Germinal center (tissue), 1 donor: ENCODE measurements around the gene YY1AP1.
"Not testable (repeated sequence)": the region's sequence is repeated elsewhere in the genome, so short reads cannot be mapped to it uniquely, and the experiment has no call there.

Experiments used
- DNase-seq: peaks from one replicate; pipeline ENCODE4 v3.0.0; 2012; ENCODE audit warnings: mixed read lengths, low spot score

The YY1AP1 gene

GRCh38 chr1:155688324-155689080, at the start of gene YY1AP1:
Gene YY1AP1 (minus strand): TSS chr1:155688774. CDS start chr1:155680436, 8,338 bp downstream.
- DNase-seq, result peak; percentile 97

- peak; percentile 41 for DNase-seq
Observed at GRCh38 chr1:155729031-155729898, 40.7 kb upstream of the YY1AP1 start.

- DNase-seq, result no peak
Observed at GRCh38 chr1:155725142-155725541, 36.6 kb upstream of the YY1AP1 start.

GRCh38 chr1:155719703-155720102, 31.1 kb upstream of the YY1AP1 start:
- no peak for DNase-seq

- DNase-seq, result not testable (repeated sequence)
Observed at GRCh38 chr1:155718524-155719115, 30.0 kb upstream of the YY1AP1 start.

GRCh38 chr1:155717041-155717440, 28.5 kb upstream of the YY1AP1 start:
- peak; percentile 26 for DNase-seq

- no peak for DNase-seq
Observed at GRCh38 chr1:155715777-155716176, 27.2 kb upstream of the YY1AP1 start.

- DNase-seq, result not testable (repeated sequence)
Observed at GRCh38 chr1:155715056-155715455, 26.5 kb upstream of the YY1AP1 start.

GRCh38 chr1:155713075-155713474, 24.5 kb upstream of the YY1AP1 start:
- DNase-seq, result no peak

- not testable (repeated sequence) for DNase-seq
Observed at GRCh38 chr1:155712636-155713035, 24.1 kb upstream of the YY1AP1 start.

GRCh38 chr1:155711457-155711856, 22.9 kb upstream of the YY1AP1 start:
- not testable (repeated sequence) for DNase-seq

- no peak for DNase-seq
Observed at GRCh38 chr1:155709391-155709790, 20.8 kb upstream of the YY1AP1 start.

GRCh38 chr1:155706139-155706538, 17.6 kb upstream of the YY1AP1 start:
- no peak for DNase-seq

- DNase-seq, result not testable (repeated sequence)
Observed at GRCh38 chr1:155704414-155704813, 15.8 kb upstream of the YY1AP1 start.

GRCh38 chr1:155703216-155703615, 14.6 kb upstream of the YY1AP1 start:
- DNase-seq, result no peak

- DNase-seq, result not testable (repeated sequence)
Observed at GRCh38 chr1:155701675-155702074, 13.1 kb upstream of the YY1AP1 start.

- not testable (repeated sequence) for DNase-seq
Observed at GRCh38 chr1:155699062-155699461, 10.5 kb upstream of the YY1AP1 start.

GRCh38 chr1:155698382-155699038, 9.9 kb upstream of the YY1AP1 start:
- DNase-seq, result no peak

GRCh38 chr1:155697616-155698015, 9.0 kb upstream of the YY1AP1 start:
- DNase-seq, result not testable (repeated sequence)

- DNase-seq, result no peak
Observed at GRCh38 chr1:155697046-155697445, 8.5 kb upstream of the YY1AP1 start.

- DNase-seq, result no peak
Observed at GRCh38 chr1:155696524-155696923, 8.0 kb upstream of the YY1AP1 start.

- no peak for DNase-seq
Observed at GRCh38 chr1:155695608-155696007, 7.0 kb upstream of the YY1AP1 start.
